ENCODE results near the gene SPRTN.
"Not testable (repeated sequence)": the region's sequence is repeated elsewhere in the genome, so short reads cannot be mapped to it uniquely, and the experiment has no call there.

Gene SPRTN

DNA sequence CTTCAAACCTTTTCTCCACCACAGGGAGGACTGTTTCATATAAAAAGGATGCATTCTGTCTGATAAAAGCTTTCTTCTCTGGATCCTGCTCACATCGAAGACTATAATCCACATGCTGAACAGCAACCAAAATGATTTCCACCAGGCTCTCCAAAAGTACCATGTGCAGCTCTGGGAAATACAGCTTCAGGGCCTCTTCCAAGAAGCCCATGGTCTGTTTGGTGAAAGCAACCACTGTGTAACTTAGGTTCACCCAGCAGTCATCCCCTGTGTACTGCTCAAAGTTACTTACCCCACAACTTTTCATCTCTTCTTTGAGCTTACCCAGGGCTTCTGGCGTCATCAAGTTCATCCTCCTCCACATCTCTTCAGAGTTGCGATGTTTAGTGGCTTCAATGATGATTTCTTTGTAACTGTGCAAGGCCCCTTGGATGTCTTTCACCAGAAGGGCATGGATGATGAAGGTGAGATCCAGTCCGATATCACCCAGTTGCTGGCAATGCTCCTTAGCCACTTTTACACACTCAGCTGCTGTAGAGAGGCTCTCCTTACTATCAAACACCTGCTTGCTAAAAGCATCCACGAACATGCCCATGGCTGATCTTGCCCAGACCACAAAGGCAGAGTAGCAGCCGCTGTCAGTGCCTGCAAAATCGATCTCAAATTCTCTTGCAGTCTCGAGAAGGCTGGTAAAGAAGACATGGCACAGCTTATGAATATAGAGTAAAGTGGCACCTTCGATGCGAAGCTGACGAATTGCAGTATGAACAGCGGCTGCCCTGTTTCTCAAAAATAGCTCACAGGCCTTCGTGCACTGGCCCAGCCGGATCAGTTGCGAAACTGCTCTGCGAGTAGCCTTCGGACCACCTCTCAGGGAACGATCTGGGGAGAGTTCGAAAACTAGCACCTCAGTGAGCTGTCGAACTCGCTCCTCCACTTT is 2.2 kb upstream of the SPRTN start:
- peak; percentile 50 for DNase-seq (ENCODE audit: low spot score)

DNA sequence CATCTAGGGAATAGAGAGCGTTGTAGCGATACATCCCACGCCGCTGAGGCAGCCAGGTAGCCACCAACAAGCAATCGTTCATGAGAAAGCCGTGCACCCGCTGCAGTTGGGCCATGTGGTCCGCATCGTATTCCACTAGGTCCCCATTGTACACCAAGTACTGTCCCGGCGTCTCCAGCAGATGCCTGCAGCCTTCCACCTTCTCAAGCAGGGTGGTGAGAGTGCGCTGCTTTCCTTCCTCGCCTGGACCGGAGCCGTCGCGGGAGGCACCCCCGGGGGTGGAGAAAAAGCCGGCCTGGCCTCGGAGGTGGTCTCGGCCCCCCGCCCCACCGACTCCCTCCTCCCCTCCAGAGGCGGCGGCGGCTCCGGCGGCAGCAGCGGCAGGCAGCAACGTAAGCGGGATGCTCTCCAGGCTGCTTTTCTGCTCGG is 1.0 kb upstream of the SPRTN start:
- peak; percentile 35 for DNase-seq (ENCODE audit: low spot score)

DNA sequence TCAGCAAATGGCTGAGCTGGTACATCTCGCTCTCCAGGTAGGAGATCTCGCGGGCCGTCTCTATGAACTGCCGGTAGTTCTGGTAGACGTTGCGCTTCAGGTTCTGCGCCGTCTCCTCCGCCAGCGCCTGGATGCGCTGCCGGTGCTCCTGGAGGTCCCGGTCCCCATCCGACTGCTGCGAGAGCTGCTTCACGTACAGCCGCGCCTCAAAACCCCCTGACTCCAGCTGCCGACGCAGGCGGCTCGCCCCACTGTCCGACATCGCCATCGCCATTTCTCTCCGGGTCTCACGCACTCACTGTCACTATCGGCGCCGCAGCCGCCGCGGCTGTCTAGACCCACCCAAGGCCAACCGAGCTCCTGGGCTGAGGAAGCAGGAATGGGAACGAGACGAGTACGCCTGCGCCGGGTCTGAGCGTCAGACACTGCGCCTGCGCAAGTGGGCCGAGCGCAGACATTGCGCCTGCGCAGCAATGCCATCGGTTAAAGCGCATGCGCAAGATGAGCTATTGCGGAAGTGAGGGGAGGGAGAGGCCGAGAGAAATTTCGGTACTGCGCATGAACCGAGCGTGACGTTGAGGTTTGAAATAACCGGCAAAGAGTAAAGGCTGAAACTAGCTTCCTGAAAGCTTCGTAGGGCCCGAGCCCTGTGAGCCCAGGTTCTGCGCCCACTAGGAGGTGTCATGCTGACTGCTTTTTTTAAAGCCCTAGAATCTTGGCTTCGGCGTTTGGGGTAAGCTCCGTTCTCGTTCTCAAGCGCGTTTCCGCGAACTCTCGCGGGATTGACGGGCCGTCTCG is 422 bp upstream of the SPRTN start, which contains the start of gene EXOC8:
TSS of gene EXOC8 (minus strand) at position 381 of the 798 bp plus-strand sequence. CDS start at position 274, 107 bp downstream.
- peak; percentile 95 for DNase-seq (ENCODE audit: low spot score)

- no peak for DNase-seq (ENCODE audit: low spot score)
Measured at GRCh38 chr1:231340328-231341013, 2.4 kb downstream of the SPRTN start.

DNA sequence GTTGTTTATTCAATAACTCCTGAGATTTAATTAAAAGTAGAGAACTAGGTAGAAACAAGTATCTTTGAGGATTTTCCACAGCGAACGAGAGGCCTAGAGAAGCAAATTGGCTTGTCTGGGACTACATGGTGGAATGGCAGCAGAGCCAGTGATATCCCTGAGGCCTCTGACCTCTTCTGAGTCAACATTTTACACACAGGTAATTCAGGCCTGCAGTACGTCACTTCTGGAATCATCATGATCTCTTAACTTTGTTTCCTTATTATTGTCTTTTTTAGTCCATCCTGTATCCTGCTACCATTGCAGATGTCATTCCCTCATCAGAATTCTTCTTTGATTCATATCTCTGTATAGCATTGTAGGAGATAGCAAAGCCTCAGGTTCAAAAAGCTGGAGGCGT is 9.9 kb downstream of the SPRTN start:
- DNase-seq (ENCODE audit: low spot score), result no peak

DNA sequence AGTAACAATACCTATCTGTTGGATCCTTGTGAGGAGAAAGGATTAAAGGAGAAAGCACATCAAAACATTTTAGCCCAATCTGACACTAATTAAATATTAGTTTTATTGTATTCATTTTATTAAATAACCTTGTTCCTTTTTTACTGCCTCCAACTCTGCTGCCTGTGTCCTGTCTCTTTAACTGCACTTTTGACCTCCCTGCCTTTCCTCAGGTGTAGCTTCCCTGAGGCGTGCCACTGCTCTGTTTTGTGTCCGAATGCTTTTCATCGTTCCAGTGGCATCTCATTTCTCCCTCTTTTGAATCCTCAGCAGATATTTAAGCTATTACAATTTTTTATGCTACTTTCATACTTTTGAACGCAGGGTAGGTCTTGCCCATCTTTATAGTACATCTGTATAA is 10.3 kb downstream of the SPRTN start:
- DNase-seq (ENCODE audit: low spot score), result no peak

DNA sequence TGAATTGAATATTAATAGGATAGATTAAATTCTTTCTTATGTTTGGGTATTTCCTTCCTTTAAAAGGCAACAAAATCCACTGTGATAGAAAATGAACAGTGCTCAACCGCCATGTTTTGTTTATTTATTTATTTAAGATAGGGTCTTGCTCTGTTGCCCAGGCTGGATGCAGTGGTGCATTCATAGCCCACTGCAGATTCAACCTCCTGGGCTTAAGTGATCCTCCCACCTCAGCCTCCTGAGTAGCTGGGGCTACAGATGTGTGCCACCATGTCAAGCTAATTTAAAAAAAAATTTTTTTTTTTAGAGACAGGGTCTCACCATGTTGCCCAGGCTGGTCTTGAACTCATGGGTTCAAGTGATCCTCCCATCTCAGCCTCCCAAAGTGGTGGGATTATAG is 10.8 kb downstream of the SPRTN start:
- DNase-seq (ENCODE audit: low spot score), result not testable (repeated sequence)

DNA sequence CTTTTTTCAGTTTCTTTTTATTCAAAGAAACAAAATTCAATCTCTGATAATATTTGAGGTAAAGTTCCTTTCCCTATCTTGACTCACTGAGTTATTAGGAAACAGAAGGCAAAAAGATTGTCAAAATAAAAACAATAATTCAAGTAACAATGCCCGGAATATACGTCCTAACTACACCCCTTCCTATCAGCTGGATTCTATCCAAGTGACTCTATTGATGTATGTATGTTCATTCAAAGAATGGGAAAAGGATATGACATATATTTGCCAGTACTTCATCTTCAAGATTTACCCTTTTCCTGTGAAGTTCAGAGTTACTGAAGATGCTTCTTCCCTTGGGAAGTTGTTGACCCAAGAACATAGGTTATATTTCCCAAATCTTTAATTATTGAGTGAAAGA is 13.7 kb downstream of the SPRTN start:
- DNase-seq (ENCODE audit: low spot score), result no peak

- no peak for DNase-seq (ENCODE audit: low spot score)
Measured at GRCh38 chr1:231353086-231353485, 15.0 kb downstream of the SPRTN start.

- DNase-seq (ENCODE audit: low spot score), result no peak
Measured at GRCh38 chr1:231354330-231355020, 16.4 kb downstream of the SPRTN start.

- DNase-seq (ENCODE audit: low spot score), result no peak
Measured at GRCh38 chr1:231355171-231355570, 17.1 kb downstream of the SPRTN start.

DNA sequence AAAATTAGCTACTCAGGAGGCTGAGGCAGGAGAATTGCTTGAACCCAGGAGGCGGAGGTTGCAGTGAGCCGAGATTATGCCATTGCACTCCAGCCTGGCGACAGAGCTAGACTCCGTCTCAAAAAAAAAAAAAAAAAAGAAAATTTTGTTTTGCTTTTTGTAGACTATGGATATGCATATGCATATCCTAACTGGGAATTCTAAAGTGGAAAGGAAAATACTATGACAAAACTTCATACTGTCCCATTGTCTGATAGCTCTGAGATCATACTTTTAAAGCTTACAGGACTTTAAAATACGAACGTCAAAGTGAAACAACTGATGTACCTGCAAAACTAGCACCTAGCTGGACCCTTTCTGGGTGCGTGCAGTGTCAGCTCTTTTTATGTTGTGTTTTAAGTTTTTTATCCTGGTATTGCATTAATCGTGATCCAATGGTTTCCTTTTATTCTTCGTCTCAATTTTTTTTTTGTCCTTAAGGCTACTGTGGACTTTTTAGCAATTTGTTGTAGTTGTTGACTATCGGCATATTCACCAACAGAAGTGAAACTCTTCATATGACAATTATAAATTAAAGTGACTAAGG is 19.2 kb downstream of the SPRTN start:
- DNase-seq (ENCODE audit: low spot score), result no peak

- DNase-seq (ENCODE audit: low spot score), result peak; percentile 90
Measured at GRCh38 chr1:231357831-231358354, 19.8 kb downstream of the SPRTN start.

DNA sequence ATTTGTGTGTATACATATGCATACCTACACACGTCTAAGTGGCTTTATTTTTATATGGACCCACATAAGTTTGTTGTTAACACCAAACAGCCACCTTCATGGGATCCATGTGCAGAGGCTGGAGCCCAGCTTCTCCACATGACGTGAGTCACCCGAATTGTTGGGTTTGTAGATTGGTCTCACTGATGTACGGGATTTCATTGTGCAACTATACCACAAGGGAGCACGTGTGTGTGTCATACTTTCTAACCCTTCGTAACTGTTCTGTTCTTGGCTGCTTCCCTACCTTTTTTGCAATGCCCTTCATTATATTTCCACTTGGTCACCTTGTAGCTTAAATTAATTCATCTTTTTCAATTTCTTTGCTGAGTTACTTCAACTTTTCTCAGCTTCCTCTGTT is 21.0 kb downstream of the SPRTN start:
- DNase-seq (ENCODE audit: low spot score), result peak; percentile 54

- no peak for DNase-seq (ENCODE audit: low spot score)
Measured at GRCh38 chr1:231362325-231362724, 24.2 kb downstream of the SPRTN start.

GRCh38 chr1:231363624-231364023 is 25.5 kb downstream of the SPRTN start:
- no peak for DNase-seq (ENCODE audit: low spot score)

GRCh38 chr1:231364192-231364591 is 26.1 kb downstream of the SPRTN start:
- DNase-seq (ENCODE audit: low spot score), result no peak

DNA sequence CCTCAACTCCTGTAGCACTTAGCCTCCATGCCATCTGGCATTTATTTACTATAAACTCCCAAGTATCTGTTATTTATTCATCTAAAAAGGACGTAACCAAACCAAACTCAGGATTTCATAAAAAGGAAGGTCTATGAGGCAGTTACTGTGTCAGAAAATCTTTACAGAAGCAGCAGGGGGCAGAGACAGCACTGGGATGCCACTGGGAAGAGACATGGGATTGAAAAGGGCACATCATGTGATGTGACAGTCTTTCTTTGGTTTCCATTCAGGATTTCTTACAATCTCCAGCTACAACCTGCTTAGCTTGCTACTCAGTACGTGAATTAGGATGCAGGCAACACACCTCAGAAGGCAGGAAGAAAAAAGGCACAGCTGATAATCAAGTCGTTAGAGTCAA is 31.2 kb downstream of the SPRTN start:
- DNase-seq (ENCODE audit: low spot score), result no peak

- no peak for DNase-seq (ENCODE audit: low spot score)
Measured at GRCh38 chr1:231372501-231372900, 34.4 kb downstream of the SPRTN start.

- no peak for DNase-seq (ENCODE audit: low spot score)
Measured at GRCh38 chr1:231374394-231374793, 36.3 kb downstream of the SPRTN start.

- DNase-seq (ENCODE audit: low spot score), result peak; percentile 41
Measured at GRCh38 chr1:231376101-231376500, 38.0 kb downstream of the SPRTN start.

Data from RKO (cell line).